ENCODE results near the gene TBC1D26.
"Not testable (repeated sequence)": the region's sequence is repeated elsewhere in the genome, so short reads cannot be mapped to it uniquely, and the experiment has no call there.

The TBC1D26 gene

DNA sequence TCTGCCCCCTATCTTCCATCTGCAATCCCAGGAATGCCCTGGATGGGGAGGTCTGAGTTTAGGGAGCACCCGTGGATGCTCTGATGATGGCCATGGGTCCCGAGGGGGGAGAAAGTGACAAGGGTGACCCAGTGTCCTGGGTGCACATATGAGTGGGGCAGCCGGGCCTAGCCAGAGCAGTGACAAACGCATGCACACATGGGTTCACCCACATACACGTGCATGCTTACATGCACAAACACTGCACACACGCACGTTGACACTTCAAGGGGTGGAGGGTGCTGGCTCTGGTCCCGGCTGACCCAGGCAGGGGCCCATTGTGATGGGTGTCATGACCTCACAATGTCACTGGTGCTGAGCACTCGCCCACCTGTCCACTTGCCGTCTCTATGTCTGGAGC lies at the start of gene TBC1D26:
Gene TBC1D26 (plus strand): TSS at position 384 of the 400 bp plus-strand sequence. CDS start 3,066 bp downstream, outside the sequence.
- not testable (repeated sequence) for DNase-seq

GRCh38 chr17:15683135-15683534 lies 48.9 kb upstream of the TBC1D26 start:
- DNase-seq: not testable (repeated sequence)

- peak; percentile 77 for DNase-seq
Measured at GRCh38 chr17:15683824-15684478, 48.1 kb upstream of the TBC1D26 start, which contains the start of gene TRIM16. Gene TRIM16, minus strand, starts transcription at chr17:15684311. Its CDS starts 32,702 bp downstream, at chr17:15651609.

DNA sequence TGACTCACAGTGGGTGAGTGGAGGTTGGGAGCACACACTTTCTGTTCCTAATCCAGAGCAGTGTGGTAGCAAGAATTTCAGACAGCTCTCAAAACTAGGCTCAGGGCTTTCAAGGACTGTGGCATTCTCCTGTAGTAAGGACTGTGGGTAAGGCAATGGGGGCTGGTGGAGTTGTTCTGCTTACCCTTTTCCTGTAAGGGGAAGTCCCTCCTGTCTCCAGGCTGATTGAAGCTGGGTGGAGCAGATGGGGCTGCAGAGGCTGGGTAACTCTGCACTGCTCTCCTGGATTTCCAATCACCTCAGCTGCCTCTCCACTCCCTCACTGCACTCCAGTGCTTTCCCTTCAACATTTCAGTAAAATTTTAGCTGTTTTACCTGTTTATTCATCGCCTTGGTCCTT lies 44.6 kb upstream of the TBC1D26 start:
- DNase-seq: not testable (repeated sequence)

- not testable (repeated sequence) for DNase-seq
Measured at GRCh38 chr17:15698967-15699366, 33.1 kb upstream of the TBC1D26 start.

- peak; percentile 98 for DNase-seq
Measured at GRCh38 chr17:15699413-15699924, 32.6 kb upstream of the TBC1D26 start, which contains the start of gene ZNF286A. Gene ZNF286A, plus strand, starts transcription at chr17:15699752. Its CDS starts 578 bp downstream, at chr17:15700330.

GRCh38 chr17:15699937-15700336 lies 32.1 kb upstream of the TBC1D26 start:
- DNase-seq: not testable (repeated sequence)

DNA sequence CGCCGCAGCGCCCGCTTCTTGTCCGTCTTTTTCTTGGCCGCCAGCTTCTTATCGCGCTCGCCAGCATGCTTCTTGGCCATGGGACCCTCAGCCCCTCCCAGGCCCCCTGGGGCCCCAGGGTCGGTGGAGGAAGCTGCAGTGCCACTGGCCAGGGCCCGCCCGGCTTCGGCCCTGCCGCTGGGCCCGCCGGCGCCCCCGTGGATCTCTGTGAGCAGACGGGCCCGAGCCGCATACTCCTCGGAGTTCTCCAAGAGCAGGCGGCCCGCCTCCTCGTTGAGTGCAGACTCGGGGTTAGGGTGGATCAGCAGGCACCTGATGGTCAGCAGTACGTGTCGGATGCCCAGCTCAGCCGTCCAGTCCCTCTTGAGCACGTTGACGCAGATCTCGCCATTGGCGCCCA lies 27.8 kb upstream of the TBC1D26 start:
- not testable (repeated sequence) for DNase-seq

GRCh38 chr17:15704813-15705212 lies 27.3 kb upstream of the TBC1D26 start:
- not testable (repeated sequence) for DNase-seq

GRCh38 chr17:15708879-15709278 lies 23.2 kb upstream of the TBC1D26 start:
- not testable (repeated sequence) for DNase-seq

DNA sequence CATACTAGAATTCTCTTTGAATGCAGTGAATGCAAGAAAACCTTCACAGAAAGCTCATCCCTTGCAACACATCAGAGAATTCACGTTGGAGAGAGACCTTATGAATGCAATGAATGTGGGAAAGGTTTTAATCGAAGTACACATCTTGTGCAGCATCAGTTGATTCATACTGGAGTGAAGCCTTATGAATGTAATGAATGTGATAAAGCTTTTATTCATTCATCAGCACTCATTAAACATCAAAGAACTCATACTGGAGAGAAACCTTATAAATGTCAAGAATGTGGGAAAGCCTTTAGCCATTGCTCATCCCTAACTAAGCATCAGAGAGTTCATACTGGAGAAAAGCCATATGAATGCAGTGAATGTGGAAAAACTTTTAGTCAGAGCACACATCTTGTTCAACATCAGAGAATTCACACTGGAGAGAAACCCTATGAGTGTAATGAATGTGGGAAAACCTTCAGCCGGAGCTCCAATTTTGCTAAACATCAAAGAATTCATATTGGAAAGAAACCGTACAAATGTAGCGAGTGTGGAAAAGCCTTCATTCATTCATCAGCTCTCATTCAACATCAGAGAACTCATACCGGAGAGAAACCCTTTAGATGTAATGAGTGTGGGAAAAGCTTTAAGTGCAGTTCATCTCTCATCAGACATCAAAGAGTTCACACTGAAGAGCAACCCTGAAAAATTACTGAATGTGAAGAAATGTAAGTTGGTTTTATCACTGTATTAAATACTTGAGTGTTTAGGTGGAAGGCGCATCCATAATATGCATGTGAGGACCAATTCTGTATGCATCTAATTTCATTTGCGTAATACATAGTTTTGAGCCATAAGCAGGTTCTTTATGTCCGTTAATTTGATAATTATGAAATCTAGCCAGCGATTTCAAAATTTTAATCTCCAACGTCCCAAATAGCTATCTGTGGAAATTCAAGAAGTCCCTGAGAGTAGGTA lies 15.2 kb upstream of the TBC1D26 start:
- DNase-seq: not testable (repeated sequence)

- not testable (repeated sequence) for DNase-seq
Measured at GRCh38 chr17:15730535-15730934, 1.5 kb upstream of the TBC1D26 start.

DNA sequence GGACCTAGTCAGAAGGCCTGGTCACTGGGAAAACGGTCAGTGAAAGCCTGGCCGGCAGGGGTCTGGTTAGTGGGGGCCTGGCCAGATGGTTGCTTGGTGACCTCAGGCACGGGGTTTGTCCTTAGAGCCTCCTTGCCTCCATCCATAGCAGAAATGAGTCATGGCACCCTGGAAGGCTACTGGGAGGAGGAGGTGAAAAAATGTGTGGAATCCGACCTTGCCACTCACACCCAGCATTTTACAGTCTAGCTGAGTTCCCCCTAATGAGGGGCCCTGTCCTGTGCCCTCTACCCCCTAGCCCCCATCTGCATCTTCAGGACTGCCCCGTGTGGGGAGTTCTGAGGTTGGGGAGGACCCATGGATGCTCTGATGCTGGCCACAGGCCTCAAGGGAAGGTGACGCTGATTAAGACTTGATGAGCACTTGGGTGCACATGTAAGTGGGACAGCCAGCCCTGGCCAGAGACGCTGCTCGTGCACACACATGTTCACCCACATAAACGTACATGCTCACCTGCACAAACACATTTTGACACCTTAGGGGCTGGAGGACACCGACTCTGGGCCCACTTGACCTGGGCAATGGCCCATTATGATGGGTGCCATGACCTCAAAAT lies 1.2 kb downstream of the TBC1D26 start:
- DNase-seq: not testable (repeated sequence)

GRCh38 chr17:15736578-15736977 lies 4.5 kb downstream of the TBC1D26 start:
- not testable (repeated sequence) for DNase-seq

DNA sequence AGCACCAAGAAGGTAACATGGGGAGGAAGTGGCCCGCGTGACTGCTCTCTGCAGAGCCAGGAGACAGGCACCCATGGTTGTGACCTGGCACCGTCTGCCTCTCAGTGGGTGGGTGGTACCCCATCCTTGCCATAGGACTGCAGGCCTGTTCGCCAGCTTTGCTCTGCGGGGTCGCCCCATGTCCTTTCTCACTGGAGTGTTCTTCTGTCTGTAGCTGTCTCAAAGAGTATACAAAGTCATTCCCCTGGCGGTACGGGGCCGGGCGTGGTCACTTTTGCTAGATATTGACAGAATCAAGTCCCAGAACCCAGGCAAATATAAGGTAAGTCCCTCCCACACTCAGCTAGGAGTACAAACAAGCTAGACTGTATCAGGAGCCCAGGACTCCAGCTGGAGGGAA lies 6.0 kb downstream of the TBC1D26 start:
- DNase-seq: no peak

DNA sequence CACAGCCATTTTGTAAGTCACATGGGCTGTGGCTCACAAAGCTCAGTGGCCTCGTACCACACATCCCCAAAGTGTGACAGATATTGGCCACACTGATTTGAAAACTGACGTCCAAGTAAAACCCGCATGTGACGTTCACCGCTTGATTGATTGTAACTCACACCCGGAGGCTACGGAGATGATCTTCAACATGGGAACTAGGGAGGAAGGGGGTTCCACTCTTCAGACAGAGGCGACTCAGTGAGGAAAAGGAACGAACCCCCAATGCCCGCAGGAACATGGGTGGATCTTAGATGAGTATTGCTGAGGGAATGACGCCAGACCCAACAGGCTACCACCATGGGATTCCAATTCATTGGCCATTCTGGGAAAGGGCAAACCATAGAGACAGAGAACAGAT lies 7.2 kb downstream of the TBC1D26 start:
- not testable (repeated sequence) for DNase-seq

DNA sequence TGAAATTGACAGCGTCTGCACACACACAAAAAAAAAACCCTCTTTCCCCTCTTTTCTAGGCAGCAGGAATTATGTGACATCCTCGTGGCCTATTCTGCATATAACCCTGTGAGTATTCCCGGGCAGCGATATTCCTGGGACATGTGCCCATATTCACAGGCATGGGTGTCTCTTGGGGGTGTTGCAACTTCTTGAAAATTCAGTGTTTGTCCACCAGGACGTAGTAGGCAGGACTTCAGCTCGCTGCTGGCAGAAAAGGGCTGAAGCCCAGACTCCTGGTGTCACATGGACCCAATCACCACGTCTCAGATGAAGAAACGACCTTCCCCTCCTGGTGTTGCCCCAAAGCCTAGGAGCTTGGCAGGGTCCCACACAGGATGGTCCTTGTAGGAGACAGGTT lies 8.0 kb downstream of the TBC1D26 start:
- not testable (repeated sequence) for DNase-seq

- no peak for DNase-seq
Measured at GRCh38 chr17:15740570-15741120, 8.6 kb downstream of the TBC1D26 start.

GRCh38 chr17:15741624-15742023 lies 9.5 kb downstream of the TBC1D26 start:
- no peak for DNase-seq

DNA sequence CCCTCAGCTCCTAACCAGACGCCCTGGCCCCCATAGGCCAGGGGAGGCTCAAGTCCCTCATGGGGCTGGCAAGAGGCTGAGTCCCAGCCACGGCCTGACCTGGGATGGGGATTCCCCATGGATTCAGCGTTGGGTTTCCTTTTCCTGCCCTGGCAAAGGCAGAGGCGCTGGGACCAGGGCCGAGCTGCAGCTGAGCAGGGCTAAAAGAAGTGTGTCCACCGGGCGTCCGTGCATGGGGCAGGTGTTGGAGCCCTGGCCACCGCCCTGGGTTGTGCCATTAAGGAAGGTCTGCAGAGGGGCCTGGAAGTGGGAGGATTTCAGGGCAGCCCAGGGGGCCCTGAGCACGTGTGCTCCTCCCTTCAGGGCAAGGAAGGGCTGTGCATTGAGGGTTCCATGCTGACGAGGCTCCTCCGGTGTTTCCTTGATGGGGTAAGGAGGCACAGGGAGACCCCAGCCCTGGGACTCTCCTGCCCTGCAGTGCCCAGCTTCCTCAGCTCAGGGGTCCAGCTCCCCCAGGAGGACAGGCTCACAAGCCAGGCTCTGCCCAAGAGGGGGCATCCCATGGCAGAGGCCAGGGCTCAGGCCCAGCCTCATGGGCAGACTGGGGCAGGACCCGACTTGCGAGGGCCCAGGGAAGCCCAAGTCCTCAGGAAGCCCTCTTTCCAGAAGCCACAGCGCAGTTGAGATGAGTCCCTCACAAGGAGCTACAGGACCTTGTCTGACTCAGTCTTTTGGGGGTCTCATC lies 10.1 kb downstream of the TBC1D26 start:
- DNase-seq: no peak

DNA sequence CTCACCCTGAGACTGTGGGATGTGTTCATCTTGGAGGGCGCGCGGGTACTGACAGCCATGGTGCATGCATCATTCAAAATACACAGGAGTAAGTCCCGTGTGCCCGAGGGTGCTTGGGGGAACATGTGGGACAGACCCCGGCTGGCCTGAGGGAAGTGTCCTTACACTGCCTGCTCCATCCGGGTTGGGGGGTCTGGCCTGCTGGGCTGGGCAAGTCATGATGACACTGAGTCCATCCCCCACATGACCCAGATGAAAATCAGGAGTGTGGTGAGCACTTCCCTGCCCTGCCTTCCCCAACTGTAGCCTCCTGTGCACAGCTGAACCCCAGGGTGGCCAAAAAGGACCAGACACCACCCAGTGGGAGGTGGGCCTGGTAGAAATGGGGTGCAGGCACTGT lies 10.8 kb downstream of the TBC1D26 start:
- DNase-seq: no peak

All from suppressor macrophage treated with lipopolysaccharide for 4 hours (primary cell).